RPMI8226 (cell line): ENCODE data around the gene FGD3.

Experiments used
- DNase-seq: peaks from one replicate; pipeline ENCODE4 v3.0.0-alpha.2; 2015

Gene FGD3

DNA sequence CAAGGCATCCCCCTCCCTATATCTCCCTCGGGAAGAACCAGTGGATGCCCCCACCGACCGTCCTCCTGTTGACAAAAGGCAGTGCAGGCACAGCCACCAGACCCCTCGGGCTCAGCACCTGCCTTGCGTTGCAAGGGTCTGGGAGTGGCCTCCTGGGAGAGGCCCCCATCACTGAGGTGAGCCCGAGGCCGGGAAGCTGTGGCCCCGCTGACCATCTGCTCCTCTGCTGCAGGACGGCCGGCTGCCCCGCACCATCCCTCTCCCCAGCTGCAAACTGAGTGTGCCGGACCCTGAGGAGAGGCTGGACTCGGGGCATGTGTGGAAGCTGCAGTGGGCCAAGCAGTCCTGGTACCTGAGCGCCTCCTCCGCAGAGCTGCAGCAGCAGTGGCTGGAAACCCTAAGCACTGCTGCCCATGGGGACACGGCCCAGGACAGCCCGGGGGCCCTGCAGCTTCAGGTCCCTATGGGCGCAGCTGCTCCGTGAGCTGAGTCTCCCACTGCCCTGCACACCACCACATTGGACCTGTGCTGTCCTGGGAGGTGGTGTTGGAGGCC lies 87.9 kb downstream of the FGD3 start:
- no peak for DNase-seq

DNA sequence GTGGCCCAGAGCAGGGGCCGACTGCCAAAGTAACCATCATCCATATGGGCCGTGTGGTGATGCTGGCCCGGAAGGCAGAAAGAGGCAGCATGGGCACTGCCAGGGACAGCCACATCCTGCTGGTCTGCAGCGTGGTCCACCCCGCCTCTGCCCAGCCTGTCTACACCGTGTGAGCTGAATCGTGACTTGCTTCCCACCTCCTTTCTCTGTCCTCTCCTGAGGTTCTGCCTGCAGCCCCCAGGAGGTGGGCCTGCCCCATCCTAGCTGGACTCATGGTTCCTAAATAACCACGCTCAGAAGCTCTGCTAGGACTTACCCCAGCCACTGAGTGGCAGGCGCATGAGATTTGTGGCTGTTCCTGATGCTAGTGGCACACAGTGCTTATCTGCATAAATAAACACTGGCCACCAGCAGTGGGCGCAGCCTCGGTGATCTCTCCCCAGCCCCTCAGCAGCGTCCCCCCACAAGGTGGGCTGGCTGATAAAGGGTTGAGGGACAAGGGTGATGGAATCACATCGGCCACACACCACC lies 88.6 kb downstream of the FGD3 start:
- DNase-seq = no peak

DNA sequence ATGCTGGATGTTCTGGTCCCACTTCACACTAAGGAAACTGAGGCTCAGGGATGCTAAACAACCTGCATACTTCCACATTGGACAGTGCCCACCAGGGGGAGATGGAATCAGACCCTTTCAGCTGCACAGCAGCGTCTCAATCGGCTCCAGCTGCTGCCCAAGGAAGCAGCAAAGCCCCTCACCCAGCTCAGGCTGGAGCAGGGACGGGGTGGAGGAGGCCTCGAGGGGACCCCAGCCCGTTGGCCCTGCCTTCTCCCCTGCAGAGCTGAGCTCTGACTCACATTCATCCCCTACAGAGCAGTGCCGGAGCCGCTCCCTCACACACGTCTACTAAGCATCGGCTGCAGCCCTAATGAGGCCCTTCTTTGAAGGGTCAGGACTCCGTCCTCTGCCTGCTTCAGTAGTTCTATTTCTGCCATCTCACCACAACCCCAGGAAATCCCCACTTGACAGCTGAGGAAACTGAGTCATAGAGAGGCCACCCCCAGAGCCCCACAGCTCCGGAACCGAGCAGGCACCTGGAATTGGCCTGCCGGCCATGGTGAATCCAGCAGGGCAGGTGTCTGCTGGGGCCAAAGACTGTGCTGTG lies 89.7 kb downstream of the FGD3 start:
- DNase-seq = no peak

DNA sequence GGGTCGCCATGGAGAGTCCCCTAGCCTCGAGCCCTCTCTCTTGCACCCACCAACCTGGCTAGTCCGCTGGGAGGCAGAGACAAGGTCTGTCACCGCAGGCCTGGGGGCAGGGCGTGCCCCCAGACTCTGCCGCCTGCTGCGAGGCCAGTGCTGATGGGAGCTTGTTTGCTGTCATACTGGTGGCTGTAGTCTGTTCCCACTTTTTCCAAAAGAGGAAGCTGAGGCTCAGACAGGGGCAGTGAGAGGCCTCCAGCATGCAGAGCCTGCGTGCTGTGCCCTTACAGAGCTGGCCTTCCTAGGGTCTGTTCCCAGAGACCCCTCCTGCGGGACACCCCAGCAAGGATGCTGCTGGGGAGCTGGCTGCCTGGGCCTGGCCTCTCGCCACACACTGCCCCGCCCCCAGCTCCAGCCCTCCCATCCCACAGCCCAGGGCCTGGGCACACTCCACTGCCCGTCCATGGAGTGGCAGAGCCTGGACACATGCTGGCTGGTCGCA lies 90.2 kb downstream of the FGD3 start:
- DNase-seq = no peak

DNA sequence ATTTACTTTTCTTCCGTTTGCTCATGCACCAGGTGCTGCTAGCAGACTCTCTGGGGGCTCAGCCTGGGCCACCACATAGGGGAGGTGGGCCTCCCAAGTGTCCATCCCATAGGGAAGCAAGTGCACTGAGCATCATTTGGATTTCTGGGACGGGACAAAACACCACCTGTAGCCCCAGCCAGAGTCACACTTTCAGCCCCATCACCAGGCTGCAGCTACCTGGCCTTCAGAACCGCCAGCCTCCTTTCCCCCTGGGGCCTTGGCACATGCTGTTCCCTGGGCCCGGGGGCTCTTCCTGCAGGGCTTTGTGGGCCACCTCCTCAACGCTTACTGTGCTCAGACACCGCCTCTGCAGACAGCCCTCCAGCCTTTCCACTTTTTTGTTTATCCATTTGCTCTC lies 91.6 kb downstream of the FGD3 start:
- DNase-seq = no peak

DNA sequence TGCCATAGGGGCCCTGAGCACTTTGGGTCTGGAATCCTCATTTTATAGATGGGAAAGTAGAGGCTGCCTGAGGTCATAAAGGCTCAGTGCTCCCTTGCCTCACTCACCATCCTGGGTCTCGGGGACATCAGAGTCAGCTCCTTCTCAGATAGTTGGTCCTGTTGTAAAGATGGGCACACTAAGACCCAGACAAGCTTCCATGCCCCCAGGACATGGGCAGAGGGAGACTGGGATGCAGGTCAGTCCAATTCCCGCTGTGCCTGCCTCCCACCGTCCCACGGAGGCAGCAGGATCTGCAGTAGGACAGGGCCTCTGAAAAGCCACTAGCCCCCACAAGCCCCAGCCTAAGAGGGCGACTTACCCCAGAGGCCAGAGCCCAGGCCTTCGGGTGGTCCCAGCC lies 92.1 kb downstream of the FGD3 start:
- DNase-seq = no peak

DNA sequence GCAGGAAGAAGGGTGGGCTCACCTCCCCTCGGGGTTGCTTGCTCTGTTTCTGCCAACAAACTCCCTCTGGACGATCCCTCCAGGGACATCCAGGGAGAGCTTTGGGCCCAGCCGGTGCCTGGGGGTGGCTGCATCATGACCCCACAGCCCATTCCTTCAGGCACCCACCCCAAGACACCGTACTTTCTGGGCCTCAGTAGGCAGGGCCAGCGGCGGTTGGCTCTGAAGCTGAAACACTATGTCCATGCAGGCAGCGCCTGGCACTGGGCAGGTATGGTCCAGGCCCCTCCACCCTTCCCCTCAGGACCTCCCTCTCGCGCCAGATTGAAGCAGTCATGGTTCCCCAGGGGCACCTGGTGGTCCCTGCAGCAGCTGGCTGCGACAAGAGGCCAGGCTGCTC lies 92.7 kb downstream of the FGD3 start:
- DNase-seq = no peak

DNA sequence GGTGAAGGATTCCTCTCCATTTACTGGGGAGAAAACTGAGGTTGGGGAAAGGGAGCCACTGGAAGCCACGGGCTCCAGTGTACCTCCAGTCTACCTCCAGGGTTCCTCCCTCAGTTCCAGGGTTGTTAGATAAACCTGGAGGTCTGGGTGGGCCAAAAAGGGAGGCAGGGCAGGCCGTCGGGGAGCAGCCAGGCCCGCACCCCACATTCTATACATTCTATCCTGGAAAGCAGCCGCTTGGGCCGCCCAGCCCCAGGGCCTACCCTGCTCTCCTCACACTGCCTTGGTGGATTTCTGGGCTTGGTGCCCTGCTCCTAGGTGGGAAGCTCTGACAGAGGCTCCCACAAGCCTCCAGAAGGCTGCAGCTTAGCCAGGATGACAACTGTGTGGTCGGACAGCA lies 93.1 kb downstream of the FGD3 start:
- no peak for DNase-seq

DNA sequence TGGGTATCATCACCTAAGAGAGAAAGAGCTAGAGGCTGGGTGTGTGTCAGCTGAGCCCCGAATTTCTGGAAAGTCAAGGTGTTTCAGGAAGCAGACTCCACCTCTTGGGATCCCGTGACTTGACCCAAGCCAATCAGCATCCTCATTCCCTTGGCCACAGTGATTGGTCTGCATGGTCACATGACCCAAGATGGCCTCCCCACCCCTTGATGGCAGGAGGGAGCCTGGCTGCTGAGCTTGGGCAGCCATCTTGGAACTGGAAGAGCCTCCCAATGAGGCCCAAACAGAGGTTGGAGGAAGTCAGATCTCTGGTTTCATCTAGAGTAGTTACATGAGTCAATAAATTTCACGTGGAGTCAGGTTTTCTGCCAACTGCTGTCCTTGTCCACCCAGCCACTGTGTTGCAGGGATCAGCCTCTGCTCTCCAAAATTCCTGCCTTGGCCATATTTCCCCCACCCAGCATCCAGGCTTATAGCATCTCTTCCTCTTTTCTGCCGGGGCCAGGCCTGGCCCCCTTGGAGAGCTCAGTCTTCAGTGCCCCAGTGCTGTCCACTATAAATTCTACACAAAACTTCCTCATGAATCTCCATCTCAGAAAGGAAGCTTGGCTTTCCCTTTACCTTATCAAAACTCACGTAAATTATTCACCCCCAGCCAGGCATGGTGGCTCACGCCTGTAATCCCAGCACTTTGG lies 93.9 kb downstream of the FGD3 start:
- DNase-seq = no peak

DNA sequence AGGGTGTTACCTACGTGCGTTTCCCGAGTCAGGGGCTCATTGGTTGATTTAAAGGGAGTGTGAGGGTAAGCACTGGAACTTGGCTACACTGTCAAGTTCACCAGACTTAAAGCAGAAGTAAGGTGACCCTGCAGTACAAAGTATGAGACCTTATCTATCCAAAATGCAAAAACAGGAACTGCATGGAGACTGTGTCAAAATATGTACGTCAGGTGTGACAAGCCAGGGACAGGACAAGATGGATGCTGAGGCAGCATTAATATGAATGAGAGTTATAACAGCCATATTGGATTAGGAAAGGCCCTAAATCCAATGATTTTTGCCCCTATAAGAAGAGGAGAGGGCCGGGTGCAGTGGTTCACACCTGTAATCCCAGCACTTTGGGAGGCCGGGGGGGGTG lies 95.8 kb downstream of the FGD3 start:
- DNase-seq = peak; percentile 44

DNA sequence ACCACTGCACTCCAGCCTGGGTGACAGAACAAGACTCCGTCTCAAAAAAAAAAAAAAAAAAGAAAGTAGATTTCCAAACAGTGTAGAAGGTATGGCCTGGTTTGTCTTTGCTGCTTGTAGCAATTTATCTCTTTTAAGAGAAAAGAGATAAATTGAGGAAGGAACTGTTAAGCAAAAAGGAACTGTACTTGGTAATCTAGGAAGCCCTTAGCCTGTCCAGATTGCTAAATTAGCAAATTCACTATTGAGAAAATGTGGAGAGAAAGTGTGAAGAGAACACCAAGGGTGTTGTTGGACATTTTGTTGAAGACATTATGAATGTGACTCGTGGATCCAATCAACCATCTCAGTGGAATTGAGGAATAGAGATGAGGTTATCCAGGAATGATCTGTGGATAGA lies 98.2 kb downstream of the FGD3 start:
- DNase-seq = no peak

DNA sequence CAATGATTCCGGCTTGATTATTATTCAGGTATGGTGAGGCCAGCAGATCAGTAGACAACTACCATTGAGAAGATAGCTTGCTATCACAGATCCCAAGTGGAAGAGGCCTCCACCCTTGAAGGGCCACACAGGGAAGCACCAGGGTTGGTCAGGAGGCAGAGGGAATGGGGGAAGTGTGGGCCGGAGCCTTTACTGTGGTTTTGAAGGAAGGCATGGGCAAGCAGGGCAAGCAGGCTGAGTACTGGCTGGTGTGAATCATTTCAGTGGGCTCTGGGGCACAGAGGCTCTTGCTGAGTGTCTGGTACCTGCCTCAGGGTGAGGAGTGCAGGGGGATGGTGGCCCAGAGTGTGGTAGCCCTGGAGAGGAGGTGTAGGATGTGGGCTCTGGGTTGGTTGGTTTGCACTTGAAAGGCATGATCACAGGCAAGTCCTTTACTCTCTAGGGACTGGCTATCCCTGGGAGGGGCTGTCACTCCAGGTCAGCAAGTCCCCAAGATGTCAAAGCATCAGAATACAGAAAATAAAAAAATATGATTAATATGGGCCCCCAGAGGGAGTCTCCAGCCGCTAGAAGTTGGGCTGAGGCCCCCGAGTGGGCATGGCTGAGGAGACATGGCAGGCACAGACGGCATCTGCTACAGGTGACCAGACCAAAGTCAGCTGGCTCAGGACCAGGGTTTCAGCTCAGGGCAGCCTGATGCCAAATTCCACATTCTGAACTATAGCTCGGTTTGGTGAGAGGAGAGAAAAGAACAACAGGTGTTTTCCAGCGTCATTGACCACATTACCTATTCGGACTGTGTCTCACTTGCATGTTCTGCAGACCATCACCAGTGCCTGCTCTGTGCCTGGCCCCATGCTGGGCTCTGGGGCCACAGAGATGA lies 101.5 kb downstream of the FGD3 start:
- DNase-seq = peak; percentile 67

DNA sequence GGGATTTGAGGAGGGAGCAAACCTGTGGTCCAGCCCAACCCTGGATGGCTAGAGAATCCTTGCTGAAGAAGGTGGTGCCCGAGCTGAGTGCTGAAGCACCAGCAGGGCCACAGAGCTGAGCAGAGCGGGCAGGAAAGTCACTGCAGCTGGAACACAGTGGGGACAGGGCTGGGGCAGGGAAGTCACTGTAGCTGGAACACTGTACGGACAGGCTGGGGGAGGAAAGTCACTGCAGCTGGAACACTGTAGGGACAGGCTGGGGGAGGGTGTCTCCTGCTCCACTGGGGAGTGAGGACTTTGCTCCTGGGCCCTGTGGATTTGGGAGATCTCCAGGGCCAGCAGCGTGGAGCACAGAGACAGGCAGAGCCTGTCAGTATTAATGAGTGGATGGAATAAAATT lies 102.2 kb downstream of the FGD3 start:
- DNase-seq = no peak

DNA sequence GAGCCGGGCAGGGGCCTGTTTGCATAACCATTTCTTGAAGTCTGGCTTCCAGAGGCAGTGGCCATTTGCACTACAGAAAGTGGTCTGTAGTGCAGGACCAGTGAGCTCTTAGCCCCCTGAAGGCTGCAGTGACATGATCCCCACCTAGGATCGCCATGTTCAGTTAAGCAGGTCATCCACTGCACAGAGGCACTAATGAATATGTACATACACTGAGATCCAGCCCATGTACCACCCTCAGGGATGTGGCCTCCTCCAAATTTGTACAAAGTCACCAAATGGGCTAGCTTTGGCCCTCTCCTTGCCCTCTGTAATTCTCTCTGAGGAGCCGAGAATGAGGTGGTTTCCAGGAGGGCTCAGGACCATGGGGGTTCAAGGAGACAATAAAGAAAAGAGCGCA lies 102.9 kb downstream of the FGD3 start:
- DNase-seq = no peak

DNA sequence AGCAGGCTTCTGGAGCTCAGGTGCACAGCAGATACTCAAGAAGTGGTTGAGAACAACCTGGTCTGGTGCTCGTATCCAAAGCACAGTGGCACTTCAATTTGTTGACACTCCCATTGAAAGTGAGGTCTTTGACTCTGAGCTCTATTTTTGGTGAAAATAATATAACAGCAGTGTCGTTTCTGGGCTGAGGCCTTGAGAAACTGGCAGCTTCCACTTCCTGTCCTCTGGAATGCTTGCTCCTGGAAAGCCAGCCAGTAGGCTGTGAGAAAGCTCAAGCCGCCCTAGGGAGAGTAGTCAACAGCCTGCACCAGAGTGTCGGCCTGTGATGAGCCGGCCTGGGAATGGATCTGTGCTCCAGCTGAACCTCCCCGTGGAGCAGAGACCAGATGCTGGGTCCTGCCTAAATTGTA lies 104.4 kb downstream of the FGD3 start:
- DNase-seq = no peak

DNA sequence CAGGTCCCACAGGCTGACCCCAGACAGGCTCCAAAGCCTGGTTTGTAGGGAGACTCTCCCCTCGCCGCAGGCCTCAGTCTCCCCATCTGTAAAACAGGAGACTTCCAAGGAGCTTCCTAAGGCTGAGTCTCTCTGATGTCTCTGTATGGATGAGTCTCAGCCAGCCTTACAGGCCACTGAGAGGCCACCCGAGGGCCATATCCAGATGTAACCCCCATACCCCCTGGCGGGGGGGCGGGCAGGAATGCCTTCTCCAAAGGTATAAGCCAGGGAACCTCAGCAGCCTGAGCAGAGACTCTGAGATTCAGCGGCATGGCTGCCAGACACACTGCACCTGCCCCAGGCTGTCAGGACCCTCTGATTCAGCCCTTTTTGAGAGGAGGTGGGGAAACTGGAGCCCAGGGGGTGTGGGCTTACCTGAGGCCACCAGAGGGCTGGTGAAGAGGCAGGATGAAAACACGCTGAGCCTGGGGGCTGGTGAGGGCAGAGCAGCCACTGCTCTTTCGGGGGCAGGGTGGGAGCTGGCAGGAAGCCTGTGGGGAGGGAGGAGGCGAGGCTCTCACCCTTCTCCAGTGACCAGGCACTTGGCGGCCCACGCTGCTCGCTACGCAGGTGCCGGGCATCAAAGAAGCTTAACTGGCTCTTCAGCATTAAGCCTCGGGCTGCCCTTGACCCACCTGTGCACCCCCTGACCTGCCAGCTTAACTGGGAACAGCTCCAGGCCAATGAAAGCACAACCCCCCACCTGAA lies 105.6 kb downstream of the FGD3 start:
- peak; percentile 12 for DNase-seq

DNA sequence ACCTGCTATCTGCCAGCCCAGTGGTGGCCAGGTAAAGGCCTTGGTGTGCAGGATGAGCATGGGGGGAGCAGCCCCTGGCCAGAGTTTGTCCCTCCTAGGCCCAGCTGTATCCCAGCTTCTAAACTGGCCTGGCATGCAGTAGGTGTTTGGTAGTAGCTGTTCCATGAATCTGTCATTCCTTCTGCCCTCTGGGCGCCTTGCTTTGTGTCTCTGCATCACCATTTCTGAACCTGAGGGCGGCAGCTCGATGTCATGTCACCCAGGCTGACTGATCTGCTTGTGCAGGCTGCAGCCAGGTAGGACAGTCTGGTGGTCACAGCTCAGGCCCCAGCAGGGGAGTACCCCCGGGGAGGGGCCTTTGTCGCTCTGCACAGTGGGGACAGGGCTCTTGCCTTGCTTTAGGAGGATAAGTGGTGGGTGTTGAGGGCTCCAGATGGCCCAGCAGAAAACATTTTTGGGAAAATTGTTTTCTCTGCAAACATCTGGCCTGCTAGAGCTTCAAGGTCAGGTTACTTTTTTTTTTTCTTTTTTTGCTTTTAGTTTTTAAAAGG lies 106.5 kb downstream of the FGD3 start:
- no peak for DNase-seq

DNA sequence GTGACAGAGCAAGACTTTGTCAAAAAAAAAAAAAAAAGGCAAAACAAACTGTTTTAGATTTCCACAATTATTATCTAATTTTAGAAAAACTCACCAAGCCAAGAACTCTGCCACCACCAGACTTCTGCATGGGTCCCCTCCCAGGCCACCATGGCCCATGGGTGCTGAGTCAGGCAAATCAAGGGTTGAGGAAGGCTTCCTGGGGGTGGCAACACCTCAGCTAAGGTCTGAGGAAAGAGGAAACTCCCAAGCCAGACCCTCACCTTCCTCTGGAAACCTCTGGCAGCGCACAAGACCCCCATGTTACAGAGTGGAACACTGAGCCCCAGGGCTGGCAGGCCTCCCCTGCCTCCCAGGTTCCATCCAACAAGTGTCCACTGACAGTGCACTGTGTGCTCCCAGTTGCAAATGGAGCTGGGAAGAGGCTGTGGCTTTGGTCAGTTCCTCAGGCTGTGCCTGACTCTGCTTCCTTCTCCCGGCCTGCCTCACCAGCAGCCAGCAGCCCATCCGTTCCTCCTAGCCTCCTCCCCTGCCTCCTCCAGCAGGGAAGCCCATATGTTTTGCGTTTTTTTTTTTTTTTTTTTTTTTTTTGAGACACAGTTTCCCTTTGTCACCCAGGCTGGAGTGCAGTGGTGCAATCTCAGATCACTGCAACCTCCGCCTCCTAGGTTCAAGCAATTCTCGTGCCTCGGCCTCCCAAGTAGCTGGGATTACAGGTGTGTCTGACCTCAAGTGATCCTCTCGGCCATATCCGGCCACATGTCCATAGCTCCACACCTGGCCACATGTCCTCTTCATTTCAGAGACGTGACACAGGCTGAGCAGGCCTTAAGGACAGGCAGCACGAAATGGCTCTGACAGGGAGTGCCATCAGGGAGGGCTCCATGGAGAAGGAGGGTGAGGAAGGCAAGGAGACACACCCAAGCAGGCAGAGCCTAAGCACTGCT lies 107.7 kb downstream of the FGD3 start:
- peak; percentile 42 for DNase-seq

DNA sequence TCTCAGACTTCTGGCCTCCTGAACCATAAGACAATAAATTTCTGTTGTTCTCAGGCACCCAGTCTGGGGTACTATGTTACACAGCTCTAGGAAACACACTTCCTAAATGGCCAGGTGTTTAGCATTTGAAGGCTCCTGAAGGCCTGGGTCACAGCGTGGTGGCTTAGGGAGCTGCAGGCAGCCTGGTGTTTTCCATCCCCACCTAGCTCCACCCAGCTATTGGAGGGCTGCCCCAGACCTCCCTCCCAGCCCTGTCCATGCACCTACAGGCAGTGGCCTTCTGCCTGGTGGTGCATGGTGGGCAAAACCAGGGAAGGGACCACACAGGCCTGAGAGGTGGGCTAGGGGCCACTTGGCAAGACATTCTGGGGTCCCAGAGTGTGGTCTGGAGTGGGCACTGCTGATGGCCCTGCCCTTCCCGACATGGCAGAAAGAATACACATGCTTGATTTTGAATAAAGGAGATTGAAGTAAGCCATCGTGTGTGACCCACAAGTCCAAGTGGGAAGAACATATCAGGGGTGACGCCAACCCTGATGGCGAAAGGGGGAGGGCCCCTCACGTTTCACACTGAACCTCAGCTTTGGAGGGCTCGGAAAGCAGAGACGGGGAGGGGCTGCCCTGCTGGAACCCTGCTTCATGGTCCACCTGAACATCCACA lies 109.8 kb downstream of the FGD3 start:
- peak; percentile 67 for DNase-seq

DNA sequence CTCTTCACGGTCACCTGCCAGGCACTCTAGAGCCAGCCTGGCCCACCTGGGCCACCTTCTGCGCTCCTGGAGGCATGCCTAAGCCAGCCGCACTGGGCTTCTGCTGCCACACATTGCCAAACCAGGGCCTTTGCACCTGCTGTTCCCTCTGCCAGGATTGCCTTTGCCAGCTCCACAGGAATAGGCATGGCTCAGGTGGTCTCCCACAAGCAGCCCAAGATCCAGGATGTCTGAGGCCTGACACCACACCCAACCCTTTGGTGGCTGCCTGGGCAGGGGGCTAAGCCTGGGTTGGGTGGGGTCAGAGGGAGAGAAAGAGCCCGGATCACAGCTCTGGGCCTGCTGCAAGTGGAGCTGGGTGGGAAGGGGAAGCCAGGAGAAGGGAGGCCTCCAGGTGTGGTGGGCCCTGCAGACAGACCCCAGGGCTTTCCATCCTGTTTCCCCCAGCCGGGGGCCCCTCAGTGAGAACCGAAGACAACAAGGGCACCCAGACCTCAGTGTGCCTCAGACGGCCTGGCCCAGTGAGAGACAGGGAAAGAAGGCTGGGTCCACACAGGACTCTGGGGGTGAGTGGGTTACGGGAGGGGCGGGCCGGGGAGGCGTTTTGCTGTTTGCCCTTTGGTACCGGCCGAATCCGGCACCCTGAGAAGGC lies 110.5 kb downstream of the FGD3 start:
- no peak for DNase-seq
